HG03378 (cell line): Measurements from ENCODE around the gene PRKAR1A.
A peak's percentile ranks its signal among the peaks of the same experiment; 100 is the strongest.
"Not testable (repeated sequence)": the region's sequence is repeated elsewhere in the genome, so short reads cannot be mapped to it uniquely, and the experiment has no call there.

ENCODE experiments used
- ATAC-seq: cut with Tn5 transposase; IDR thresholded peaks from one replicate; pipeline ENCODE4 v1.9.1; 2021; ENCODE audit warnings: mild to moderate bottlenecking, moderate library complexity; ENCODE audit not compliant: unreplicated experiment

Gene PRKAR1A

DNA sequence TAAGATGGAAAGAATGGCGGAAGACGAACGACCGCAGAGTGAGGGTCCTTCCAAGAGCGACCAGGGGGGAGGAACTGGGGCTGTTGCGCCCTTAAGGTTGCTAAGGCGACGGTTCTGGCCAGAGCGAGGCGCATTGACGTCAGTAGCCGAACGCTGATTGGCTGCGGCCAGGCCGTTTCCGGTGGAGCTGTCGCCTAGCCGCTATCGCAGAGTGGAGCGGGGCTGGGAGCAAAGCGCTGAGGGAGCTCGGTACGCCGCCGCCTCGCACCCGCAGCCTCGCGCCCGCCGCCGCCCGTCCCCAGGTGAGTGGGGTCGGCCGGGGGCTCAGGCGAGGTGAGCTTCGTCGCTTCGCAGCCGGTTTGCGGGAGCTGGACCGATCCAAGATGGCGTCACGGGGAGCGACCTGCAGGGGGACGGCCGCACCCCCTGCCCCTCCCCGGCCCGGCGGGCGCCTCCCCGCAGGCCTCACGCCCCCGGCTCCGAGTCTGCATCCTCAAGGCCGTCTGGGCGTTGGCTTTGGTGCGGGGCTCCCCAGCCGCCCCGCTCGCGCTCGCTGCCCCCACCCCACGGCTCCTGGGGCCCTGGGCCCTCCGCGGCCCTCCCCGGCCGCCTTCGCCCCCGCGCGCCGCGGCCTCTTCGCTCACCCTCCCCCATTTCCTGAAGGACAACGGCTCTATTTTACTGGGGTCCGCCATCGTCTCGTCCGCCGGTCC lies at the start of gene PRKAR1A:
Gene PRKAR1A (plus strand): TSS at position 184 of the 713 bp plus-strand sequence. CDS start 2,970 bp downstream, outside the sequence.
- peak; percentile 91 for ATAC-seq

DNA sequence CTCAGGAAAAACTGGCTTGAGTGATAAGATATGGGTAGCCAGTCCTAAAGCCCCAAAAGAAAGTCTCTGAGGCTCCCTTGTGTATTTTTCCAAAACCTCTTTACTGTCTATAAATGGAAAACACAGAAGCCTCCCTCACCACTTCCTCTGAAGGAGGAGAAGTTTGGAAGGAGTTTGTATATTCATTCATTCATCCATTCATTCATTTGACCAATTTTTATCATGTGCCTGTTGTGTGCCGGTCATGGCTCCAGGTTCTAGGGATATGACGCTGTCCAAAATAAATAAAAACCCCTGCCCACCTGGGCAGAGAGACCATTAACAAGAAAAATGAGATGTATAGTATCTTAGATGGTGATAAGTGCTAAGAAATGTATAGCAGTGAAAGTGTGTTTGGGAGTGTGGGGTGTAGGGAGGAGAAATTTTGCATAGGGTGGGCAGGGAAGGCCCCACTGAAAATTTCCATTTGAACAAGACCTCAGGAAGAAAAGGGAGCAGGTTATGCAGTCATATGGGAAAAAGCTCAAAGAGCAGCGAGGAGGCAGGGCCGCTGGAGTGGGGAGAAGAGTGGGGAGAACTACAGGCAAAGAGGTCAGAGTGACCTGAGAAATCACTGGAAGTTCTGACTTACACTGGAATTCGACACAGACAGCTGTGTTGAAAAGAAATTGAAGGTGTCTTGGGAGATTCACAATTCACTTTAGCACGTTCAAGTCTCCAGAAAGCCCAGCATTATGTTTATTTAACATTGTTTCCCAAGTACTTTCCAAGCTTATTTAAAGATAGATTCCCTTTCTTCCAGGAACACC lies 48.8 kb upstream of the PRKAR1A start:
- ATAC-seq: no peak

DNA sequence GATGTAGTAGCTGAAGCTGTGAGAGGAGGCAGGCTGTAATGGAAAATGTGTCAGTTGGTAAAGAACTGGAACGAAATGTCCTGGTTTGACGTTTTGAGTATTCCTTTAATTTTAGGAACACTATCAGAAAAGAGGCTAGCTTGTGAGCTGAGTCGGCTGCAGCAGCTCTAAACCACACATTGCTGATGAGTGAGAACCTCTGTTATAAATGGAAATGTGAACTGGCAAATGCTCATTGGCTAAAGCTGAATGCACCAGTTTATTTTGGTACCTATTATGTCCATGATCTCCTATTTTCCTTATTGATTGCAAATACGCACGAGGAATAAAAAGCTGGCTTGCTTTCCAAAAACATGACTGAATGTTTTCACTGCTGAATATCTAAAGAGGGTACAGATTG lies 43.9 kb upstream of the PRKAR1A start:
- ATAC-seq: no peak

DNA sequence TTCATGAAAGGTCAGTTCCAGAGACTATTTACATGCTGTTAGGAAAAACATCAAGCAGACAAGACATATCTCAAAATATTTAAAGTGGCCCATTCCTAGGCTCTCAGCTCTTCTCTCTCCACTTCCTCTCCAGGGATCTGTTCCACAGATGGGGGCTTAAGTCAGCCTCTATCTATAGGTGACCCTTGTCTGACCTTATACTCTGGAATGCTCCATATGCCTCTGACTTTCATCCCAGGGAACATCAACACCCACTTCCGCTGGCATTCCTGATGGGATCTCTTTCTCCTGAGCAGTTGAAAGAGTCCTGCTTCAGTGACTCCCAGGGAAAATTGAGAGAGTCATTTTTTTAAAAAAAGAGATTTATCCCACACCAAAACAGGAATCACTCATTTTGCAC lies 43.4 kb upstream of the PRKAR1A start:
- ATAC-seq: no peak

DNA sequence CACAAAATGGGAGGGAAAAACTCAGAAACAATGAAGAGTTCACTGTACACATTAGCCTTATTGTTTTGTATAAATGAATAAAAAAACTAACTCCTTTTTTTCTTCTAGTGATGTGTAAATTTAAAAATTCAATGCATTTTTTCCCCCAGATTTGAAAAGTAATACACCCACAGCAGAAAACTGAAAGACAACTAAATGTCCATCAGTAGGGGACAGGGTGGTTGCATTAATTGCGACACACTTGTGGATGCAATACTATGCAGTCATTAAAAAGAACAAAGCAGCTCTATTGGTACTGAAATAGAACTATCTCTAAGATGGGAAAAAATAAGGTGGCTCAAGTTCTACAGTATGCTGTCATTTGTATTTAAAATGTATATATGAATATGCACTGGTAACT lies 41.3 kb upstream of the PRKAR1A start:
- no peak for ATAC-seq

DNA sequence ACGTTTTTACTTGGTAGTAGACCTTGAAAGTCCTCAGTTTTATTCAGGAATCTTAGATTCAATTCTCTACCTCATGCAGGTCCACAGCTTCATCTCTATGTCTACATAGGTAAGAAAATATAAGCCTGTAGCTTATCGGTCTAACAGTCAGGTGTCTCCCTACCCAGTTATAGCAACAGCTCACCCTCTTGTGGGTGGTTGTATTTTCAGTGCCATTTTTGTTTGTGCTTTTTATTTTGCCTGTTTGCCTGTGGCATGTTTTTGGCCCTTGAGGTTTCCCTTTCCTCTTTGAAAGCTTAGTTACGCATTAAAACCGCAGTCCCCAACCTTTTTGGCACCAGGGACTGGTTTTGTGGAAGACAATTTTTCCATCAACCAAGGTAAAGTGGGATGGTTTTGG lies 31.3 kb upstream of the PRKAR1A start:
- ATAC-seq: no peak

DNA sequence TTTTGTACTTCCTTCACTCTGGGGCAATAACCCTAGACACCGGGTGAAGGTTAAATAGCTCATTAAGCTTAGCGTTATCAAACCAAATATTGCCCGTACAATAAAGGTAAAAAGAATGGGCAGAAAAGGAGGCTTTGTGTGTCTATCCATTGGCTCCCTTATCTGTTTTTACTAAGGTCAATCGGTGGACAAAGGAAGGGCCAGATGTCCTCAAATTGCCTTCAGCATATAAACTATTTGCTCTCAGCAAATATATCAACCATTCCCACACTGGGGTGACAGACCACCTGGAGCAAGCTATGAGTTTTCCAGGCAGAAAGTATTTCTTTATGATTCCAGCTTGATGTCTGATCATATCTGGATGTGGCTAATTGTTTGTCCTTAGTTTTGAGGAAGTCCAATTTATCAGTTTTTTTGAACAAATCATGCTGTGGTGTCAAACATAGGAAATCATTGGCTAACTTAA lies 29.6 kb upstream of the PRKAR1A start:
- ATAC-seq: no peak

DNA sequence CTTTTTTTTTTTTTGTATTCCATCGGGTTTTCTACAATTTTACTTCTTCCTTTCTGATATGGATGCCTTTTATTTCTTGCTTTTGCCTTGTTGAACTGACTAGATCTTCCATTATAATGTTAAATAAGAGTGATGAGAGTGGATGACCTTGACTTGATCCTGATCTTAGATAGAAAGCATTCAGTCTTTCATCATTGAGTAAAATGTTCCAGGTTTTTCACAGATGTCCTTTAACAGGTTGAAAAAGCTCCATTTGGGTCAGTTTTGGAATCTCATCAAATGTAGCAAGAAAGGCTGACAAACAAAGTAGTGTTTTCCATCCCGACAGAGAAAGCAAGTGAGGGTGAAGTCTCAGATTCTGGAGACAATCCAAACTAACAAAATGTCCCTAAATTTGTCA lies 27.8 kb upstream of the PRKAR1A start:
- ATAC-seq: no peak

DNA sequence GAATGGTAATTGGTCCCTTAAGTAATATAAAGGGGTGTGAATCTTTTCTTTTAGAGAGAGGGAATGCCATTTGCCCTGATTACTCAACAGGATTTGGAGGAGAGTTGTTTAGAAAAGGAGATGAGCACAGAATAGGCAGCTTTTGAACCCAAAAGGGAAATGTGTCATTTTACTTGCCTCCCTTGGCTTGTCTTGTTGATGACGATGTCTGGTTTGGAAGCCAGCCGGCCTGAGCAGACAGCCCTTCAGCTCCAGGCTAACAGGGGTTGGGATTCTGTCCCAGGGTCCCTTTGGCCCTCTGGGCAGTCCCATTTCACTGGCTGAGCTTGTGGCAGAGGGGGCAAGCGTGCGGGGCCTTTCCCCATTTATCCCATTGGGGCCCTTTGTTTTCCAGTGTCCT lies 22.3 kb upstream of the PRKAR1A start:
- ATAC-seq: no peak

DNA sequence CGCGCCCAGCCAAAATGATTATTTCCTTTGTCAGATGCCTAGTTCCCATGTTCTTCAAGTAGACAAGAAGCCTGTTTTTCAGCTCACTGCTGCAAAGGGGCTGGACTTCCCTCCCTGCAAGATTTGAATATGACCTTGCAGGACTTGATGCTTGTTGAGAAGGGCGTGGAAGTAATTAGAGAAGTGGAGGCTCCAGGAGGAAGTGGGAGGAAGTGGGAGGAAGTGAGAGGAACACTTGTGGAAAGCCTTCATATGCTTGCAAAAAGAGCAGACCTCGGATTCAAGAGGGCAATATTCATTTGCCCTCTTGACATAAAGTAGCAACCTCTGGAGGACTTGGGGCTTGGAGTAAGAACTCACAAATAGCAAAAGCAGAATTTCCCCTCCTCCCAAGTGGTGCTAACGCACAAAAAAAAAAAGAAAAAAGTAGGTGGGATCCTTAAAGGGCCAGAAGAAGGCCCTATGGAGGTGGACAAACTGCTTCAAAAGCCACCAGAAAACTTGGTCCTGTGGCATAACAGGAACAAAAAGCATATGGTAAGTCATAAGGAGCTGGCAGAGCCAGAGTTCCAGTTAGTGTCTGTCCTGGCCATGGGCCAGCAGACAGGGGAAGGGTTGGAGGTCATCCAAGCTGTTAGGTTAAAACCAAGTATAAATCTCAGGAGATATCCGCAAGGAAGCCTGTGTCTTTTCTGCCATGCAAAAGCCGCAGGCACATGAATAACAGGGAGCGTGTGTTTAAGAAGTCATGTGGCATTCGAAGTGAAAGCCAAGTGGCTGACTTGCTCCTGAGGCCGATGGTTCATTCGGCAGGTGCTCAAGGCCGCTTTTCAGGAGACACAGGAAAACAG lies 20.6 kb upstream of the PRKAR1A start:
- ATAC-seq: no peak

DNA sequence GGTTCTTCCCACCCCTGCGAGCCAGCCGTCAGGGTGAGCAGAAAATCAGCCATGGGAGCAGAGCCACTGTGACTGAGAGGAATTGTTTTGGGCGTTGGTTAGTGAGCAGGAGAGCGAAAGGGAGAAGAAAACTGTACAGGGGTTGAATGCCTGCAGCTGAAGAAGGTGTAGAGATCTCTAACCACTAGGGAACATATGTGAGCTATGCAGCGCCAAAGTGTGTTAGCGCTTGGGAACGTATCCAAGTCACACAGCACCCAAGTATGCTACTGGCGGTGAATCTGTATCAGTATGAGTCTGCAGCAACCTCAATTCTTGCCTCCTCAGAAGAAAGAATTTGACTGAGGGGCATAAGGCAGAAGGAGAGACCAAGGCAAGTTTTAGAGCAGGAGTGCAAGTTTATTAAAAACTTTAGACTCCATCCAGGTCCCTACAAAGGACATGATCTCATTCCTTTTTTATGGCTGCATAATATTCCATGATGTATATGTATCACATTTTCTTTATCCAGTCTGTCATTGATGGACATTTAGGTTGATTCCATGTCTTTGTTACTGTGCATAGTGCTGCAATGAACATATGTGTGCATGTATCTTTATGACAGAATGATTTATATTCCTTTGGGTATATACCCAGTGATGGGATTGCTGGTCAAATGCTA lies 19.7 kb upstream of the PRKAR1A start:
- ATAC-seq: not testable (repeated sequence)

DNA sequence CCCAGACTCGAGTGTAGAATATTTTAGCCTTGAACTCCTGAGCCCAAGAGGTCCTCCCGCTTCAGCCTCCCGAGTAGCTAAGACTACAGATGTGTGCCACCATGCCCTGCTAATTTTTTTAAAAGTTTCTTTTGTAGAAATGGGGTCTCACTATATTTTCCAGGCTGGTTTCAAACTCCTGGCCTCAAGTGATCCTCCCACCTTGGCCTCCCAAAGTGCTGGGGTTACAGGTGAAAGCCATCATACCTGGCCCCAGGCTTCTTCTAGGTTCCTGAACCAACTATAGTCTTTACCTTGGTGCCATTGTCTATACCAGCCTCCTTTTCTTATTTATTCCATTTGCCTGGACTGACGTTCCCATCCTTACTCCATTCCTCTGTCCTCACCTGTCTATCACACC lies 17.1 kb upstream of the PRKAR1A start:
- no peak for ATAC-seq

DNA sequence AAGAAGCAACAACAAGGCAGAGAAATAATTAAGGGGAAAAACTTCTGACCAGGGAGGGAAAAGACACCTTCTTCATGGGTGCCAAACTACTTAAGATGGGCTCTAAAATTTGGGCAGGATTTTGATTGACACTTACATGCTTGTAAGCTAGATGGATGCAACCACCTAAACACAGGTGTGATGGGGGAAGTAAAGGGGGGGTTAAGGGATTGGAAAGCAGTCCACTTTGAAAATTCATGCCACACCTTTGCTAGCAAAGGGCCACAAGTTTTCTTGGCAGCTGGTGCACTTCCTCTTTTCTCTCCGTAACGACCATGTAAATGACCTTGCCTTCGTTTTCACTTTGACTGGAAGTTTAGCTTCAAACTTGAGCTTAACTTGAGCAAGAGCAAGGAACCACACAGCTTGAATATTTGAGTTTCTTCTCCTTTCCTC lies 14.3 kb upstream of the PRKAR1A start:
- peak; percentile 94 for ATAC-seq

DNA sequence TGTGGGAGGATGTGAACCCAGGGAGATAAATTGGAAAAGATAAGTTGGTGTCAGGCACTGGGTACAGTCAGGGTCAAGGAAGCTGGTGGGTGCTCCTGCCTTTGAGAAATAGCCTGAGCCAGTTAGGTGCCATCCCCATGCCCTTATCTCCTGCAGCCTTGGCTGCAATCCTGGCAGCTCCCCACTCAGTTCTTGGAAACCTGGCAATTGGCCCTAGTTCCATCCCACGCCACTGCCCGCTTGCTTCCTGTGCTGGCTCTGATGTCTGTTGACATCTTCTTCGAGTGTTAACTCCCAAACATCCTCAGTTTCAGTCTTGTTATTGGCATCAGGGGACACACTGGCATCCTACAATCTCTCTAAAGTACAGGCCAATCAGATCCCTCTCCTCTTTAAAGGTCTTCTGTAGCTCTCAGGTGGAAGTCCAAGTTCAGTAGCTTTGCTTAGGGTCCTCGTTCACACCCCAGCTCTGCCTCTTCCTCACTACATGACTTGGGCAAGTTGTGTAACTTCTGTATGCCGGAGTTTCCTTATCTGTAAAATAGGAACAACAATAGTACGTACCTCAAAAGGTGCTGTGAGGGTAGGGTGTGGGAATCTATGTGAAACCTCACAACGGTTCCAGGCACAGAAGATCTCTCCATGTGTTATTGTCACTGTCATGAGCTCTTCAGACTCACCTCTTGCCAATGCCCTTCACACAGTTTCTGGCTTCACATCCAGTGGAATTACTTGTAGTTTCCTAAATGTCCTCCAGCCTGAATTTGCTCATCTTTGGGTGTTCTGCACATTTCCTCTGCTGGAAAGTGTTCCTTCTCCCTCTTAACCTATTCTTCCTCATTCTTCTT lies 13.5 kb upstream of the PRKAR1A start:
- peak; percentile 14 for ATAC-seq

DNA sequence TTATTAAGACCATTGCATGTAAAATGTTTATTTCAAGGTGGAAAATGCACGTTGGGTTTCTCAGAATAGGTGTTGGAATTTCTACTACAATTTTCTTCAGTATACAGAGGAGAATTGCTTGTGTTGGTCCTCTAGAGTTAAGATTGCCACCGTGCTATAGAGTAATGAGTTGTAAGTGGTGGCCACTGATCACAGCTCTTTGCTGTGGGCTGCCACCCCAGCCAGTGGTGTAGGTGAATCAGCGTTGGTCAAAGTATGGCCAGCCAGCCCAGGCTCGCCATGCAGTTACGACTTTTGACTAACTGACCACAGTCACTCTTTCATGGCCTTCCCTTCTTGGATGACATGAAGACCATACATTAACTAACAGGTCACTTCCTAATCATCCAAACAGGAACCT lies 12.6 kb upstream of the PRKAR1A start:
- no peak for ATAC-seq

DNA sequence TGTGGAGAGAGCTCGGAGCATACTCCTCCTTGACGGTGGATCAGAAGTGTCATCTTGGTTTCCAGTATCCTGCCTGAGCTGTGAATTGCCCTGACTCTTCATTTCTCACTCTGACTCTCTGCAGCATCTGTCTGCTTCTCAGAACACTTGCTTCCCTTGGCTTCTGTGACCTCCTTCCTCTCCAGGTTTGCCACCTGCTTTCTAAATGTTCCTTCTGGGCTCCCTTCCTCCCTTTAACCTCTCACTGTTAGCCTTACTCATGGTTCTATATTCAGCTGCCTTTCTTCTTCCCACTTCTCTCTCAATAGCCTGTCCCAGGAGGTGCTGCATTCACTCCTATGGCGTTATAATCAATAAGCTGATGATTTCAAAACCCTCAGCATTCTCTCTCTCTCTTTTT lies 11.2 kb upstream of the PRKAR1A start:
- no peak for ATAC-seq

DNA sequence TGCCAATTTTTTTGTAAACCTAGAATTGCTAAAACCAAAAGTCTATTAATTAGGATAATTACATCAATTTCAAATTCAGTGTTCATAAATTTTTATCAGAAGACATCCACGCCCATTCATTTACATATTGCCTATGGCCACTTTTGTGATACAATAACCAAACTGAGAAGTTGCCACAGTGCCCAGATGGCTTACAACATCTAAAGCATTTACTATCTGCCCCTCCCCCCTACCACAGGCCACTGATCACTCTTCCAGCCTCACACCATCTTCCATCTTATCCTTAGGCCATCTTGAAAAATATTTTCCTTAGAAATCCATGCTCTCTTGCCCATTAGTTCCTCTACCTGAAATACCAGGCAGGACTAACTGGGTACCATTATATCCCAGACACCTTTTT lies 6.3 kb upstream of the PRKAR1A start:
- no peak for ATAC-seq

DNA sequence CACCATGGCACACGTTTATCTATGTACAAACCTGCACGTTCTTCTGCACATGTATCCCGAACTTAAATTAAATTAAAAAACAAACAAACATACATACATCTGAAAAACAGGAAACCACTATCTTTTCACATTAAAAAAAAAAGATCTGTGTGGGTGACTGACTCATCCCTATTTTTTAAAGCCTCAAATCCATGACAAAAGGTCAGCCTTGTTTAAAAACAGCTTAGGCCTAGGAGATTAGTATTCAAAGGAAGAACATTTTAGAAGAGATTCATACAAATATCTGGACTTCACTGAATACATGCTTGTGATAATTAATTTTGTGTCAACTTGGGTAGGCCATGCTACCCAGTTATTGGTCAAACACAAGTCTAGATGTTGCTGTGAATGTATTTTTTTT lies 4.7 kb upstream of the PRKAR1A start:
- ATAC-seq: no peak

DNA sequence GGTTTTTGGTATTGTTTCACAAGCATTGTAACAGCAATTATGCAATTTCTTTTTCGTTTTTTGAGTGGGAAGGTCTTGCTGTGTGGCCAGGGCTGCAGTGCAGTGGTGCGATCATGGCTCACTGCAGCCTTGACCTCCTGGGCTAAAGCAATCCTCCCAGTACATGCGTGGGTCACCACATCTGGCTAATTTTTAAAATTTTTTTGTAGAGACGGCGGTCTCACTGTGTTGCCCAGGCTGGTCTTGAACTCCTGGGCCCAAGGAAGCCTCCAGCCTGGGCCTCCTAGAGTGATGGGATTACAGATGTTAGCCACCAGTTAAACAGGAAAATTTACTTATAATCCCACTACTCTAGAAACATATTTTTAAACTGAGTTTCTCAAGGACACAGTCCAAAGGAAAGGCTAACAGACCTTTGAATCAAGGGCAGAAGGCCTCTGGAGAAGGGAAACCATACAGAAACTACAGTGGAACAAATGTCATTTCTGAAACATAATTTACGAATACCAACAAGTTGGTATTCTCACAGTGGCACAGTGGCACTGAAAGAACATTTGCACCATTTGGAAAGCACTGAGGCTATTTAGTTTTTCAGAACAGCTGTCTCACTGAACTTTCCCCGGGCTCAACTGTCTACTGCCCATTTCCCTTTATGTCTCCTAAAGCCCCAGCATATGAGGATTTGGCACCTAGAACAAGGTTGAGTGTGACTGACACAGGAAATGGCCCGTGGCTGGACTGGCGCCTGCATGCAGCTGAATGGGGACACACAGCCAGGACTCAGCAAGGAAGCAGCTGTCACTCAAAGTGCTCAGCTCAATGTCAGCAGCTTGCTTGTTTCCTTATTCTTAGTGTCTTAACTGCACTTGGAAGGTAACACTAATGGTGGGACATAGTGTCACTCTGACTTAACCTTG lies 2.8 kb upstream of the PRKAR1A start:
- no peak for ATAC-seq
